Neural progenitor cell (in vitro differentiated cells): Measurements from ENCODE around the gene SLC4A1.

Experiments used
- EZH2 ChIP-seq: fragments of 200-600 bp; sonication (generic); IDR thresholded peaks from 2 replicates; pipeline ENCODE4 v1.6.1; 2017; ENCODE audit warnings: antibody characterized with exemption, mild to moderate bottlenecking, moderate library complexity
- TF ChIP-seq, protein P1 (sequence below): fragments of 200-600 bp; sonication (generic); IDR thresholded peaks from 2 replicates; pipeline ENCODE4 v1.5.1; 2017; ENCODE audit warnings: antibody characterized with exemption, mild to moderate bottlenecking

DNA sequence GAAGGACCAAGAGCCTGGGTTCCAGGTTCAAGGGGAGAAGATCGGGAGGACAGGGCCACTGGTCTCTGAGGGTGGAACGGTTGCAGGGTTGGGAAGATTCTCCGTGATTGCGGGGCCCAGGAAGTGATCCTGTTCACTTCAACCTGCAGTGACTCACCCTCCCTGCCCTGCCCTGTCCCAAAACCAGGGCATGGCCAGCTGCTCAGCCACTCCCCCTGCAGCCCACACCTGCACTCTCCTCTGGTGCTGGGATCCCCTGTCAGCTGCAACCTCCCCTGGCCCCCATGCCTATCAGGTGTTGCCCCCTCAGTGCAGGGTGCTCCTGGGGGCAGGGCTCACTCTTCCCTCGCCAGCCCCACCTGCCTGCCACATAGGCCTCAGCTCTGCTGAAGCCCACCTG lies 41.5 kb upstream of the SLC4A1 start:
- TF ChIP-seq, protein P1, sequence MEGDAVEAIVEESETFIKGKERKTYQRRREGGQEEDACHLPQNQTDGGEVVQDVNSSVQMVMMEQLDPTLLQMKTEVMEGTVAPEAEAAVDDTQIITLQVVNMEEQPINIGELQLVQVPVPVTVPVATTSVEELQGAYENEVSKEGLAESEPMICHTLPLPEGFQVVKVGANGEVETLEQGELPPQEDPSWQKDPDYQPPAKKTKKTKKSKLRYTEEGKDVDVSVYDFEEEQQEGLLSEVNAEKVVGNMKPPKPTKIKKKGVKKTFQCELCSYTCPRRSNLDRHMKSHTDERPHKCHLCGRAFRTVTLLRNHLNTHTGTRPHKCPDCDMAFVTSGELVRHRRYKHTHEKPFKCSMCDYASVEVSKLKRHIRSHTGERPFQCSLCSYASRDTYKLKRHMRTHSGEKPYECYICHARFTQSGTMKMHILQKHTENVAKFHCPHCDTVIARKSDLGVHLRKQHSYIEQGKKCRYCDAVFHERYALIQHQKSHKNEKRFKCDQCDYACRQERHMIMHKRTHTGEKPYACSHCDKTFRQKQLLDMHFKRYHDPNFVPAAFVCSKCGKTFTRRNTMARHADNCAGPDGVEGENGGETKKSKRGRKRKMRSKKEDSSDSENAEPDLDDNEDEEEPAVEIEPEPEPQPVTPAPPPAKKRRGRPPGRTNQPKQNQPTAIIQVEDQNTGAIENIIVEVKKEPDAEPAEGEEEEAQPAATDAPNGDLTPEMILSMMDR = no peak
- TF ChIP-seq EZH2 = no peak
